Lower leg skin (tissue), 4 donors: ENCODE results near the gene TENM4. TPM values are rescaled to one million over a fixed set of nuclear protein-coding genes. Genes with fewer than 3 reads are reported as not detected.

Experiments used
- DNase-seq, 2 donors: peaks; one replicate each; pipeline ENCODE4 v3.0.0-alpha.2; 2019; ENCODE audit warnings: low spot score in 2 of 2
- H3K4me3 ChIP-seq: fragments of 200-600 bp; sonication (generic); 2 replicates; pipeline ENCODE4 v1.5.1; 2017; ENCODE audit warnings: mild to moderate bottlenecking, low read depth; ENCODE audit not compliant: poor library complexity, severe bottlenecking
- CTCF ChIP-seq, 3 donors: fragments of 450-650 bp; IDR thresholded peaks; one replicate each; pipeline ENCODE4 v1.5.1; 2016; ENCODE audit warnings: antibody characterized with exemption in 3 of 3, mild to moderate bottlenecking in 3 of 3, moderate library complexity in 2 of 3
- POLR2A ChIP-seq, 2 donors: fragments of 450-650 bp; IDR thresholded peaks; one replicate each; pipeline ENCODE4 v1.6.1; 2016 to 2017; ENCODE audit warnings: antibody characterized with exemption in 2 of 2, mild to moderate bottlenecking in 1 of 2, moderate library complexity in 1 of 2
- WGBS, 2 donors: methylation state at CpG; one replicate each; pipeline ENCODE4 v1.1.5; 2018; 5-methylcytosine and 5-hydroxymethylcytosine counted together
- intact Hi-C: fragments of 100-400 bp; cut with DNase I; formaldehyde crosslinking; loops from one replicate; pipeline ENCODE4 v1.15.0; 2023; ENCODE audit warnings: low total_unique reads
- total RNA-seq, 4 donors: library from RNA; depleted of rRNA; stranded (reverse); fragments of >200 nt; gene quantifications; one replicate each; pipeline ENCODE4 v1.1.0, GENCODE V29; 2016

TENM4 gene
- total RNA-seq, 4 donors from 2014 or later, result 34.4 to 41.1 (median 36.6) TPM

DNA sequence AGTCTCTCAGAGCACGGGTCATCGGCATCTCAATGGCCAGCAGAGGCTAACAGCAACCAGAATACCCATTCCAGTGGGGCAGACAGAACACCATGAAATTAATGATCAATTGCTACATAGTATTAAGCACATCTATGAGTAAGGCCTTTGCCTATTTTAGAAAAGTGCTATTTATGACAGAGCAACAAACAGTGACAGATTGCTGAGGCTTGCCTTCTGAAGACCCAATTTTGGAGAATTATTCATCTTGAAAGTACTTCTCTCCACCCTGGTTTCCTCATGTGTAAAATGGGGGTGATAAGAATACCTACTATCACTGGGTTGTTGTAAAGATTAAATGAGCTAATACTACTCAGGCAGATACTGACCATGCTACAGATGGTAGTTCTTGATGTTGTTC, 232.7 kb downstream of the TENM4 start:
- H3K4me3 ChIP-seq, result no peak overlapping the region
- no peak for DNase-seq
- 88 to 97% methylated on average over 2 of the region's 2 CpGs for WGBS, 2 donors
- no peak for TF ChIP-seq CTCF (IDR thresholded peaks at IDR 0.05)
- TF ChIP-seq POLR2A (IDR thresholded peaks at IDR 0.05), result no peak
- intact Hi-C loops, result no loop called here

- no peak overlapping the region for H3K4me3 ChIP-seq
- WGBS, 2 donors, result 79 to 83% methylated on average over 4 of the region's 4 CpGs
- DNase-seq, result peak in 1 of 2 donors; percentile 29
- intact Hi-C loops, result no loop called here
- TF ChIP-seq POLR2A (IDR thresholded peaks at IDR 0.05) (no peak), CTCF (IDR thresholded peaks at IDR 0.05) (no peak)
Measured at GRCh38 chr11:79206951-79207350, 233.9 kb downstream of the TENM4 start.

- DNase-seq, result peak in 1 of 2 donors; percentile 65
- H3K4me3 ChIP-seq, result no peak overlapping the region
- intact Hi-C loops, result no loop called here
- TF ChIP-seq POLR2A (IDR thresholded peaks at IDR 0.05) (no peak), CTCF (IDR thresholded peaks at IDR 0.05) (no peak)
- WGBS, 2 donors, result 97 to 100% methylated on average over 1 of the region's 1 CpG
Measured at GRCh38 chr11:79205786-79206185, 235.0 kb downstream of the TENM4 start.

DNA sequence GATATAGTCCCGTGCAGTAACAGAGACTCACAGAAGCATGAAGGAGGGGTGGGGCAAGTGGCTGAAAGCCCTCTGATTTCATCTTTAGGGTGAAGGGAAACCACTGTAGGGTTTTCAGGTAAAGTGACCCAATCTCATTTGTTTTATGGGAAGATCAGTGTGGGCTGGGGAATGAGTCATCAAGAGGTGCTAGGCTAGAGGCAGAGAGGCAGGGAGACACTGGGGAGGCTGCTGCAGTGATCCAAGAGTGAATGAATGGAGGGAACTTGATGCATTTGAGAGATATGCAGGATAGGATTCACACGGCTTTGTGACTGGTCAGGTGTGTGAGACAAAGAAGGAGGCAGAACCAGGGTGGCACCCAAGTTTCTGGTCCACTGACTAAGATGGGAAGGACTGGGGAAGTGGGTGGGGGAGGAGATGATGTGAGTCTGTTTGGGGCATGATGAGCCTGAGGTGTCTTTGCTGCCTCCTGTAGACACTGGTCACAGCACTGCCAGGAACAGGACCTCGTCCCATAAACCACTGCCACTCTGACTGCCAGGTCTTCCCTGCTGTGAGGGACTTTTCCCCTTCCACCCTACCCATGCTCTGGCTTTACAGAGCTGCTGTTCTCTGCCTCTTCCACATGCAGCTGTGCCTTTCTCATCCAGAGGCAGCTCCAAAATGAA, 239.0 kb downstream of the TENM4 start:
- WGBS, 2 donors, result 61 to 65% methylated on average over 3 of the region's 3 CpGs
- TF ChIP-seq CTCF (IDR thresholded peaks at IDR 0.05) (no peak), POLR2A (IDR thresholded peaks at IDR 0.05) (no peak)
- intact Hi-C loops, result no loop called here
- H3K4me3 ChIP-seq, result no peak overlapping the region
- peak in 1 of 2 donors; percentile 64 for DNase-seq

GRCh38 chr11:79200398-79201070, 240.3 kb downstream of the TENM4 start:
- DNase-seq, result peak in 1 of 2 donors; percentile 37
- intact Hi-C loops, result no loop called here
- 77 to 81% methylated on average over 5 of the region's 5 CpGs for whole genome bisulfite sequencing, 2 donors
- TF ChIP-seq CTCF (IDR thresholded peaks at IDR 0.05), result no peak
- no peak for TF ChIP-seq POLR2A (IDR thresholded peaks at IDR 0.05)
- H3K4me3 ChIP-seq, result no peak overlapping the region
